ENCODE data around the gene ITGAL. TPM values are rescaled to one million over a fixed set of nuclear protein-coding genes. Genes with fewer than 3 reads are reported as not detected.
A peak's percentile ranks its signal among the peaks of the same experiment; 100 is the strongest.
"Not testable (repeated sequence)": the region's sequence is repeated elsewhere in the genome, so short reads cannot be mapped to it uniquely, and the experiment has no call there.

Gene ITGAL
- total RNA-seq, 2 donors from 2014 or later: 6.7 to 7.3 TPM

DNA sequence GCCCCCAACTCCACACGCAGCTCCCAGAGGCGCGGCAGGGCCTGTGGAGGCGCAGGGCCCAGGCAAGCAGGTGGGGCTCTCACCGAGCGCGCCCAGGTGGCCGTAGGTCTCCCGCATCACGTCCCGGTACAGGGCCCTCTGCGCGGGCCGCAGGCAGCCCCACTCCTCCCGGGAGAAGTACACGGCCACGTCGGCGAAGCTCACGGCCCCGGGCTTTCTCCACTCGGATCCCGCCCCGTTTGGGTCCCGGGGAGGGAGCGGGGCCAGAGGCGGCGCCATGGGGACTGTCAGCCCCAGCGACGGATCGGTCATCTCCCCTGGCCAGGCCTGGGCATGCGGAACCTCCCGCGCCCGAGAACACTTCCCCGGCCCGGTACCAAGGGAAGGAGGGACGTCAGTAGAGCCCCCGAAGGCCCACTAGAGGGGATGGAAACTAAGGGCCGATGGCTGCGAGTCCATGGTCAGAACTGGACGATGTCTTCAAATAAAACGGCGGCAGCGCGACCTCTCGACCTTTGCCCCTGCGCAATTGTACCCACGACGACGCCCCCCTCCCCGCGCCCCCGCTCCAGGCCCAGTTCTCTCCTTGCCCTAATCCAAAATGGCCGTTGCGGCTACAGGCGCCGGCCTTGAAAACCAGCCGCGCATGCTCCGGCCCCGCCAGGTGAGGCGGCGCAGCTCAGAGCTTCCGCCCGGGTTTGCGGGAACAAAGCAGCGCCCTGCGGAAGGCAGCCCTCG, 62.0 kb downstream of the ITGAL start, which contains the start of gene ZNF747:
ZNF747 (minus strand) TSS at position 491 of the 738 bp plus-strand sequence; CDS start at position 312, 179 bp downstream.
- ATAC-seq: peak; percentile 85
- peak; percentile 92 to 93 for DNase-seq
- intact Hi-C loops (cut with DNase I, micrococcal nuclease): loop anchor here in 1 of 2 donors (10.0 kb wide), 1 partner anchor 90 kb away; the partner anchor contains the start of gene SEPHS2

DNA sequence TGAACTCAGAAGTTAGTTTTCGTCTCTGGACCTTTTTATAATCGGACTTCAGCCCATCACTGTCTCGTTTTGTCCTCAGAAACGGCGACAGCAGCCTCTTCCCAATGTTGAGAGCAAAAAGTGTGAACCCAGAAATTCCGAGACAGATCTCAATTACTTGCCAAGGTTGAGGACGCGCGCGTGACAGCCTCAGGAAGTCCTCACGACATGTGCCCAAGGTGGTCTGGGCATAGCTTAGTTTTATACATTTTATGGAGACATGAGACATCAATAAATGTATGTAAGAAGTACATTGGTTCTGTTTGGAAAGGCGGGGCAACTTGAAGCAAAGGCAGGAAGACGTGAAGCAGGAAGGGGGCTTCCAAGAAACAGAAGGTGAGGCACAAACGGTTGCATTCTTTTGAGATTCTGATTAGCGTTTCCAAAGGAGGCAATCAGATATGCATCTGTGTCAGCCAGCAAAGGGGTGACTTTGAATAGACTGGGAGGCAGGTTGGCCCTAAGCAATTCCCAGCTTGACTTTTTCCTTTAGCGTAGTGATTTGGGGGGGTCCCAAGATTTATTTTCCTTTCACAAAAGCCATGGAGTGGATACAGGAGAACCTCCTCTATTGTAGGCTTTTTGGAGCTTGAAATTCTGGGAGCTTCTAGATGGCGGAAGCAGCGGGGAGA, 62.7 kb downstream of the ITGAL start:
- no peak for DNase-seq
- intact Hi-C loops (cut with DNase I, micrococcal nuclease): loop anchor here in 1 of 2 donors (10.0 kb wide), 1 partner anchor 90 kb away; the partner anchor contains the start of gene SEPHS2
- ATAC-seq: peak; percentile 13

DNA sequence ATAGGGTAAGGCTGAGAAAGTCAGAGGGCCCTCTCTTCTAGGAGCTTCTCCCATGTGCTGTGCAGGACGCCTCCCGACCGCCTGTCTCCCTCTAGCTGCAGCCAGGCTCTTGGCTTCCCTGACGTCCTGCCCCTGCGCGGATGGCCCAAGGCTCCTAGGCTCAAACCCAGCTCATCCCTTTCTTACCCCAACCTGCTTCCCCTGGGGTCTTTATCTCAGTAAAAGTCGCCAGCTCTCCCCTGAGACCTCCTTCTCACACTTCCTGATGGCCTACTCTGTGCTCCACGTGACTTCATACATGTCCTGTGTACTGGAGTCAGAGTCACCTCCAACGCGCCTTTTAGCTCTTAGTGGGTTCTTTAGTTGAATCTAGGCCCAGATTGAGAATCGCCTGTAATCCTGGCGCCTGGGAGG, 63.2 kb downstream of the ITGAL start:
- ATAC-seq: peak; percentile 73
- intact Hi-C loops (cut with DNase I, micrococcal nuclease): loop anchor here in 1 of 2 donors (10.0 kb wide), 1 partner anchor 91 kb away; the partner anchor contains the start of gene SEPHS2
- DNase-seq: peak; percentile 84 to 85

DNA sequence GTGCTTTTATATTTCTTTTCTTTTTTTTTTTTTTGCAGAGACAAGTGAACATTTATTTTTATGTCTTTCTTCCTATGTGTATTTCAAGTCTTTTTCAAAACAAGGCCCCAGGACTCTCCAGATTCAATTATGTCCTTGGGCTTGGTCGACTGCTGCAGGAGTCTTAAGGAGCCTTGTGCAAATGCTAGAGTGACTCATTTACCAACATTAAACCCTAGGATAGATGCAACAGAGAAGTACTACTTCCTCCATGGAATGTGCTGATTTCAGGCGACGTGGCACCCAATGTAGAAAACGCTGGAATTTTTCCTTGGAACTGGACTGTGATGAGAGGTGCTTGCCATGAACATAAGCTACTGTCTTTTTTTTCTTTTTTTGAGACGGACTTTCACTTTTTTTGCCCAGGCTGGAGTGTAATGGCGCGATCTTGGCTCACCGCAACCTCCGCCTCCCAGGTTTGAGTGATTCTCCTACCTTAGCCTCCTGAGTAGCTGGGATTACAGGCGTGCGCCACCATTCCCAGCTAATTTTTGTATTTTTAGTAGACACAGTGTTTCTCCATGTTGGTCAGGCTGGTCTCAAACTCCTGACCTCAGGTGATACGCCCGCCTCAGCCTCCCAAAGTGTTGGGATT, 64.0 kb downstream of the ITGAL start:
- DNase-seq, ATAC-seq: not testable (repeated sequence)
- intact Hi-C loops (cut with DNase I, micrococcal nuclease): loop anchor here in 1 of 2 donors (10.0 kb wide), 1 partner anchor 92 kb away; the partner anchor contains the start of gene SEPHS2

DNA sequence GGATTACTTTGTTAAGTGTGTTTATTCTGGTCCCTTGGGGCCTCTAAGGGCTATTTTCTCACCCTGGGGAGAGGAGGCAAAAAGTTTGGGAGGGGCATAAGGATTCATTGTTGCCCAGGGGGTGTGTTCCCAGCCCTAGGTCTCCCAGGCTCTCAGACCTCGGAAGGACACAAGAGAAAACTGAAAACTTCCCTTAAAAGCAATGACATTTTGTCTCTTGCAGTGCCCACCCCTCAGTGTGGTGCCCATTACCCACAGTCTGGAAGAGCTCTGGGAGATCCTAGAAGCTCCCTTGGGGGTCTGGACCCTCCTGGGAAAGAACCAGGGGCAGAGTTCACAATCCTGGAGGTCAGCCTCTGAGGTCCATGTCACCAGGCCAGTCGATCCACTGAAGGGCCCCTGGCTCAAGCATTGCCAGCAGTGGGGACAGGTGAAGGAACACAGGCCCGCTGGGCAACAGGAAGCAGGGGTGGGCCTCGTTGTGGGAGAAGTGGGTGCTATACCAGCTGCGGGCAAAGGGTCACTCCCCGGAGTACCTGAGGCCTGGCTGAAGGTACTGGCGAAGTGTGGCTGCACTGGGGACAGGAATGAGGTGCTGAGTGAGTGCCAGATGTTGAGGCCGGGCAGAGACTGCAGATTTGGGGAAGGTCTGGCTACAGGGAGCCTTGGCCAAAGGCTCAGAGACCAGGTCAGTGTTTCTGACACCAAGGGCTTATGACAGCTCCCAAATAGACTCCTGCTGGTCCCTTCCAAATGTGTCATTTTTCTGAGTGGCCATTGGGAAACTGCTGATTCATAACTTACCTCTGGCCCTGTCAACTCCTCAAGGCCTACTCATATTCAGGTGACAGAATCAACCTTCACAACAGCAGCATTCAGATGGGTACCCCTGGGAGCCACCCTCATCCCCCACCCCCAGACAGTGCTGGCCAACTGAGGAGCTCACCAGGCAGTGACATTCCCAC, 66.7 kb downstream of the ITGAL start:
- intact Hi-C loops (cut with DNase I, micrococcal nuclease): loop anchor here in 1 of 2 donors (10.0 kb wide), 1 partner anchor 94 kb away; the partner anchor contains the start of gene SEPHS2
- no peak for ATAC-seq
- no peak for DNase-seq

DNA sequence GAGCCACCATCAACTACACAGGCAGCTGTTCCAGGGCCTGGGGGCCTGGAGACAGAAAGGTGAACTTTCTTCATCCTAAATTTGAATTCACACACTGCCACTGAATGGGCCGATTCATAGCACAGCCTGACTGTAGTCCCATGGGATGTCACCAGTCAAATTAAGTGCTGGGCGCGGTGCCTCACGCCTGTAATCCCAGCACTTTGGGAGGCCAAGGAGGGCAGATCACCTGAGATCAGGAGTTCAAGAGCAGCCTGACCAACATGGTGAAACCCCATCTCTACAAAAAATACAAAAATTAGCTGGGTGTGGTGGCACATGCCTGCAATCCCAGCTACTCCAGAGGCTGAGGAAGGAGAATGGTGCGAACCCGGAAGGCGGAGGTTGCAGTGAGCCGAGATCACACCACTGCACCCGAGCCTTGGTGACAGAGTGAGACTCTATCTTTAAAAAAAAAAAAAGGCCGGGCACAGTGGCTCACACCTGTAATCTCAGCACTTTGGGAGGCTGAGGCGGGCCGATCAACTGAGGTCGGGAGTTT, 67.5 kb downstream of the ITGAL start:
- intact Hi-C loops (cut with DNase I, micrococcal nuclease): loop anchor here in 1 of 2 donors (10.0 kb wide), 1 partner anchor 95 kb away; the partner anchor contains the start of gene SEPHS2
- DNase-seq, ATAC-seq: not testable (repeated sequence)

DNA sequence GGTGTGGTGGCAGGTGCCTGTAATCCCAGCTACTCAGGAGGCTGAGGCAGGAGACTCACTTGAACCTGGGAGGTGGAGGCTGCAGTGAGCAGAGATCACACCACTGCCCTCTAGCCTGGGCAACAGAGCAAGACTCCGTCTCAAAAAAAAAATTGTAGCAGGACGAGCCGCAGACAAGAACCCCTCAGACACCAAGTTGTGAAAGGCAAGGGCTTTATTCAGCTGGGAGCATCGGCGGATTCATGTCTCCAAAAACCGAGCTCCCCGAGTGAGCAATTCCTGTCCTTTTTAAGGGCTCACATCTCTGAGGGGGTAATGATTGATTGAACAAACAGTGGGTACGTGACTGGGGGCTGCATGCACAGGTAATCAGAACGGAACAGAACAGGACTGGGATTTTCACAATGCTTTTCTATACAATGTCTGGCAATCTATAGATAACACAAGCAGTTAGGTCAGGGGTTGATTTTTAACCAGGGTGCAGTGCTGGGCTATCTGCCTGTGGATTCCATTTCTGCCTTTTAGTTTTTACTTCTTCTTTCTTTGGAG, 68.4 kb downstream of the ITGAL start:
- DNase-seq; intact Hi-C loops (cut with DNase I, micrococcal nuclease): not testable (repeated sequence)
- ATAC-seq: peak; percentile 68

DNA sequence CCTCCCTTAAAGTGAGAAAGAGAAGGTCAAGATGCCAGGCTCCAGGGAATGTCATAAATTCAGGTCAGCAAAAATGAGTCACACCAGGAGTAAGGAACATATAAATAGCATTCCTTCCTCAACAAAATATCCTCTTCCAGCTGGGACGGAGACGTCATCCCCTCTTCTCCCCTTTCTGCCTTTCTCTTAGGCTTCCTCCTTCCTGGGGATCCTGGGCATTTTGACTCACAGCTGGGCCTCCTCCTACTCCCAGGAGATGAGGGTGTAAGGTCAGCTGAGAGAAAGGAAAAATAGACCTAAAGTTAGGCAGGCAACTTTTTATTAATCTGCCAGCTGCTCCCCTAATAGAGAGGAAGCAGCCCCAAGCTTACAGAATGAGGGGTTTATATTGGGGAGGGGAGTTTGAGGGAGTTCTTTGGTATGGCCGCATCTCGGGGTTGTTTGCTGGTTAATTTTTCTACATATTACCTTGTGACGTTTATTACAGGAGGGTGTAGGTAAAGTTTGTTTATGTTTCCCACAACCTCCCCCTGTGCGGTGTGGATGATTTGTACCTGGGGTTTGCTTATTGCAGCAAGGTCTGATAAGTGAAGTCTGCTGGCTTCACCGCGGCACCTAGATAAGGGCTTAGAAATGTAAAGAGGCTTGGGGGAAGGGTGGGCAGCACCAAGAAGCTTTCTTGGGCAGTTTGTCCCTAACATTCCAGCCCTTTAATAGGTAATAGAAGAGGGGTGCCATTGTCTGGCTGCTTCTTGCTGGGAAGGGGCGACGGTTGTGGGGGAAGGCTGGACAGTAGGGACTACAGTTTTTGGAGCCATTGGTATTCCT, 69.2 kb downstream of the ITGAL start:
- ATAC-seq (peak; percentile 69), DNase-seq (peak in 1 of 2 donors; percentile 65)
- intact Hi-C loops (cut with DNase I, micrococcal nuclease): no loop called here

DNA sequence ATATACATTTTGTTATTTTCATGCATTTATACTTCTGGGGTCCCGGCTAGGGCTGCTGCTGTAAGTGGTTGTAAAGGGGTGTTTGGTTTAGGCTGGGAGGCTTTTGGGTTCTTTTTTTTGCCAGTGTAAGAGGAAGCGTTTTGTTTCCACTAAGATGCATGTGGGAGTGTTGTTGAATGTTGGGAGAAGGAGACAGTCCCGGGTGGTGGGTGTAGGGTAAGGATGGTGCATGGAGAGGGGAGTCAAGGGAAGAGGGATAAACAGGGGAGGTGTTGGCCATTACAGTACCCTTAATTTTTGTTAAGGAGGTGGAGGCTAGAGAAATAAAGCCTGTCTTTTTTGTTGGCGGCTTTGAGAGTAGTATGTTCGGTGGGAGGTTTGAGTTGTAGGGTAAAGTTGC, 70.5 kb downstream of the ITGAL start:
- ATAC-seq (no peak), DNase-seq (no peak)
- intact Hi-C loops (cut with DNase I, micrococcal nuclease): no loop called here

DNA sequence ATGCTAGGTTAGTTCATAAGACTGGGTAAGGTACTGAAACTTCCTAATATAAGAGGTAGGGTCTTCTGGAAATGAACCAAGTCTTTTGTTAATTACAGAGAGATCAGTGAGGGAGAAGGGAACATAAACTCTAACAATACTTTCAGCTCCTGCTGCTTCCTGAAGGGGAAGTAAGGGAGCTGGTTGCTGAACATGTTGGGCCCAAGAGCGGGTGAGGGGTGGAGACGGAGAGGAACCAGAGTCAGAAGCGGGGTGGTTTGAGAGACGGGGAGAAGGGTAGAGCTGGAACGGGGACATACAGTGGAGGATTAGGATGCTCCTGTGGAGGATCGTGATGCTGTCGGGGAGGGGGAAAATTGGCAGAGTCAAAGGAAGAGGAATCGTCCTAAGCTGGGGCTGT, 73.6 kb downstream of the ITGAL start:
- DNase-seq (no peak), ATAC-seq (no peak)
- intact Hi-C loops (cut with DNase I, micrococcal nuclease): no loop called here

DNA sequence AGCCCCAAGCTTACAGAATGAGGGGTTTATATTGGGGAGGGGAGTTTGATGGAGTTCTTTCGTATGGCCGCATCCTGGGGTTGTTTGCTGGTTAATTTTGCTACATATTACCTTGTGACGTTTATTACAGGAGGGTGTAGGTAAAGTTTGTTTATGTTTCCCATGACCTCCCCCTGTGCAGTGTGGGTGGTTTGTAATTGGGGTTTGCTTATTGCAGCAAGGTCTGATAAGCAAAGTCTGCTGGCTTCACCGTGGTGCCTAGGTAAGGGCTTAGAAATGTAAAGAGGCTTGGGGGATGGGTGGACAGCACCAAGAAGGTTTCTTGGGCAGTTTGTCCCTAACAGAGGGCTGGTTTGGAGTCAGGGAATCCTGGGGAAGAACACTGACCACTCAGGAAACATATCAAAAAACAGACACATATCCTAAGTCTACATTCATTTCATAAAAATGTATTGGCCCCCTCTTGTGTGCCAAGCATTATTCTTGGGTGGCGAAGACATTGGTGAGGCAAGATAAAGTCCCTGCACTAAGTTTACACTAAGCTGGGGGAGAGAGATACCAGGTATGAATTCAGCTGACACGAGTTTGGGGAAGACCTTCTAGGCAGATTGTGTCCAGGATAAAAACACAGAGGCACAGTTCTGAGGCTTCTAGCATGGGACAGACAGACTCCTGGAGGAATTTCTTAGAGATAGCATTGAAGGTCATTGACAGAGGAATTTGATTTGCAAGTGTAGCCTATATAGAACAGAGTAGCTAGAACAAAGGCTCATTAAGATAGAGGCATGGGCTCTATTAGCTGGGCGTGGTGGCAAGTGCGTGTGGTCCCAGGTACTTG, 76.1 kb downstream of the ITGAL start:
- DNase-seq (peak in 1 of 2 donors; percentile 32), ATAC-seq (peak; percentile 56)
- intact Hi-C loops (cut with DNase I, micrococcal nuclease): no loop called here

DNA sequence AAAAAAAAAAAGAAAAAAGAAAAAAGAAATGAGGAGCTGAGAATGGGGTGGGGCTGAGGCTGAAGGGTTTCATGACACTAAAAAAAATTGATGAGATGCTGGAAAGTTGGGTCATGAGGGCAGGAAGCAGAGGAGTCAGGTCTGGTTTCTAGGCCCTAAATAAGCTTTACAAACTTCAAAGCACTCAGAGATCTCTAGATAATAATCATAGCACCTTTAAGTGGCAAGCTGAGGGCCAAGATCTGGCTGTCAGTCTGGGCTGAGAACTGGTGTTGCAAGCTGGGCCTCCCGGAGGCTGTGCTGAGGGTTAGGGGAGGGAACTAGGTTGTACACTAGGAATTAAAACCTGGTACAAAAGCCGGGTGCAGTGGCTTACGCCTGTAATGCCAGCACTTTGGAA, 79.2 kb downstream of the ITGAL start:
- no peak for ATAC-seq
- intact Hi-C loops (cut with DNase I, micrococcal nuclease): no loop called here
- no peak for DNase-seq

DNA sequence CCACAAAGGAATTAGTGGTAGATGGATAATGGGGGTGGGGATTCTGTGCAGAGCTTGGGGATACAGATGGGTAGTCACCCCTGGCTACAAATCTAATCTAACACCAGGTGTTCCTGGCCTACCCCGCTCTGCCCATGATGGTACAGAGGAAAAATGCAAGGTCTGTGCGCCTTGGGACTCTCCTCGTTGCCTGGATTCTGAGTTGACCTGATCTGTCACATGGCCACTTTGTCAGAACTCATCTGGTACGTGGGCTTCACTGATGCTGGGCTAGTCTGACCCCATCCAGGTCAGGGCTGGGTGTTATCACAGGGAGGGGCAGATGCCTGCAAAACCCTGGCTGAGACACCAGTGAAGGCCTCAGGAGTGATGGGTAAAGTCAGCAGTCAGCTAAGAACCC, 80.4 kb downstream of the ITGAL start:
- DNase-seq (no peak), ATAC-seq (no peak)
- intact Hi-C loops (cut with DNase I, micrococcal nuclease): no loop called here

DNA sequence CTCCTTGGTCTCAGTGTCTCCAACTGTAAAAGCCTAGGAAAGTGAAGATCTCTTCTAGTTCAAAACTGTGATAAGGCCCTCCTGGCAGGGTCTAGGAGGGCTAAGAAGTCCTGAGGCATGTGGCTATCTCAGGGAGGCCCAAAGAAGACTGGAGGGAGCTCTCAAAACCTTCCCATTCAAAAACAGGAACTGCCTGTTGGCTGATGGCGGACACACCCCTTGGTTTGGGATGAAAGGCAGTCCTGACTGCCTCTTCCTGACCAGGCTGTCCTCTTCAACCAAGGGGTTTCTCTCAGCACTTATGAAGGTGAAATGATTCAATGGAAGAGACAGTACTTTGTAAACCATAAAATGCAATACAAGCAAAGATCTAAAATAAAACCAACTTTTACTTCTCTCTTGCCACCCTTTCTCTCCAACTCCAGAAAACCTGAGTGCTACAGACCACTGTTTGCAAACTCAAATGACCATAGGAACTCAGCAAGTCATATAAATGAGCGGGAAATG, 80.9 kb downstream of the ITGAL start:
- ATAC-seq (no peak), DNase-seq (no peak)
- intact Hi-C loops (cut with DNase I, micrococcal nuclease): no loop called here

DNA sequence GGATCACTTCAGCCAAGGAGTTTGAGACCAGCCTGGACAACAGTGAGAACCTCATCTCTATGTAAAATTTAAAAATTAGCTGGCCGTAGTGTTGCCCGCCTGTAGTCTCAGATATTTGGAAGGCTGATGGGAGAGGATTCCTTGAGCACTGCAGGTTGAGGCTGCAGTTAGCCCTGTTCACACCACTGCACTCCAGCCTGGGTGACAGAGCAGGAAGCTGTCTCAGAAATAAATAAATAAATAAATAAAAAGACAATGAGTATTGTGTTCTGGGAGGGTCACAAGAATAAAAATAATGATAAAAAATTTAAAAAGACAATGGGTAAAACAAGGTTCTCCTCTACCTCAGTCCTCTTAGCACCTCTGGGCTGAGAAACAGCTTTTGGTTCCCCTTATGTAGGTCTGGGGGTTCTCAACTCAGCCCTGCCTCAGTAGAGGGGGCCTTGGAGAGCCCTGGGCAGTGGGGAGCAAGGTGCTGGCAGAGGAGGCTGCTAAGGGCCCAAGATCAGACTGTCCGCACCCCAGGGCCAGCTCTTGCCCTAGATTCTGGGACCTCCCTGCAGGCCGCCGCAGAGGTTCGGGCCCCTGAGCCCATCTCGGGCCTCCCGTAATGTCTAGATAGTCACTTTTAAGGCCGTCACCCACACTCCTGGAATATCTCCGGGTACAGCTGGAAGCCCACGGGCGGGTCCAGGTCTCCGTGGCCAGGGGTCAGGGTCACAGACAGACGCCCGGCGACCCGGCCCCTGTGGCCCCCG, 82.2 kb downstream of the ITGAL start:
- intact Hi-C loops (cut with DNase I, micrococcal nuclease): no loop called here
- DNase-seq: no peak
- ATAC-seq: no peak
